GM12891 (cell line): ENCODE data around the gene RAC2.

Source experiments
- POLR2A ChIP-seq: IDR thresholded peaks from 2 replicates; pipeline ENCODE4 v1.6.1; 2011; ENCODE audit warnings: low read depth, low read length, control low read depth
- POLR2AphosphoS5 ChIP-seq: IDR thresholded peaks from 2 replicates; pipeline ENCODE4 v1.6.1; 2011; ENCODE audit warnings: low read depth, low read length, control low read depth

DNA sequence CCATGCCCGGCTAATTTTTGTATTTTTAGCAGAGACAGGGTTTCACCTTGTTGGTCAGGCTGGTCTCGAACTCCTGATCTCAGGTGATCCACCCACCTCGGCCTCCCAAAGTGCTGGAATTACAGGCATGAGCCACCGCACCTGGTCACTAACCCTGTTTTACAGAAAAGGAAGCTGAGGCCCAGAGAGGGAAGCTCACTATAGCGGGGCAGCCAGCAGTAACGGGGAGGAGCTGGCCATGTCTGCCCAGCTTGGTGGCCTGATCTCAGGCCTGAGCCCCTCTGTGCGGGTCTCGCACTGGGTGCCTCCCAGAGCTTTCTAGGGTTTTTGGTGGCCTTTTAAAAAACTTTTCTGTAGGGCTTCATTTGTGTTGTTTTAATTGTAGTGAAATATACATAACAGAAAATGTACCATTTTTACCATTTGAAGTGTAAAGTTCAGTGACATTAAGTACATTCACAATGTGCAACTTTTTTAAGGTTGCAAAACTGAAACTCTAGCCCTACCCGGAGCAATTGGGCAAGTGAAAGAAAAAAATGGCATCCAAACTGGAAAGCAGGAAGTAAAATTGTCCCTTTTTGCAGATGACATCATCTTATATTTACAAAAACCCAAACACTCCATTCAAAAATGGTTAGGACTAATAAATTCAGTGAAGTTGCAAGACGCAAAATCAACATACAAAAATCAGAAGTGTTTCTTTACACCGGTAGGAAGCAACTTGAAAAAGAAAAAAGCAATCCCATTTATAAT is 23.8 kb upstream of the RAC2 start:
- no peak for TF ChIP-seq POLR2A
- TF ChIP-seq POLR2AphosphoS5 = no peak
